Neuronal stem cell (in vitro differentiated cells): ENCODE measurements around the gene LCAT.

Experiments
- DNase-seq: peaks from one replicate; pipeline ENCODE4 v3.0.0-alpha.2; 2013; ENCODE audit warnings: low spot score
- H2AFZ ChIP-seq: one replicate; pipeline ENCODE4 v1.6.1; 2013; ENCODE audit warnings: mild to moderate bottlenecking, low read length, inconsistent platforms
- H2AK5ac ChIP-seq: 2 replicates; pipeline ENCODE4 v1.6.1; 2013; ENCODE audit warnings: low read depth, mild to moderate bottlenecking, inconsistent platforms, low read length, moderate library complexity, mixed read lengths
- H2BK120ac ChIP-seq: 2 replicates; pipeline ENCODE4 v1.6.1; 2013; ENCODE audit warnings: low read depth, mild to moderate bottlenecking, inconsistent platforms, low read length, moderate library complexity, mixed read lengths
- H2BK12ac ChIP-seq: one replicate; pipeline ENCODE4 v1.6.1; 2013; ENCODE audit warnings: low read length, inconsistent platforms
- H2BK15ac ChIP-seq: 2 replicates; pipeline ENCODE4 v1.6.1; 2013; ENCODE audit warnings: mild to moderate bottlenecking, low read length, inconsistent platforms, mixed read lengths
- H2BK5ac ChIP-seq: one replicate; pipeline ENCODE4 v1.6.1; 2013; ENCODE audit warnings: inconsistent platforms, mild to moderate bottlenecking, low read length, moderate library complexity
- H3K14ac ChIP-seq: one replicate; pipeline ENCODE4 v1.6.1; 2013; ENCODE audit warnings: low read length, inconsistent platforms
- H3K18ac ChIP-seq: 2 replicates; pipeline ENCODE4 v1.6.1; 2013; ENCODE audit warnings: low read length, inconsistent platforms
- H3K23ac ChIP-seq: 2 replicates; pipeline ENCODE4 v1.6.1; 2013; ENCODE audit warnings: low read depth, mild to moderate bottlenecking, mixed read lengths, low read length, inconsistent platforms; ENCODE audit not compliant: poor library complexity
- H3K27ac ChIP-seq: replicated peaks from 3 replicates; pipeline ENCODE4 v1.5.1; 2013; ENCODE audit warnings: low read length, inconsistent platforms
- H3K27me3 ChIP-seq, 3 experiments: 2 replicates each; pipeline ENCODE4 v1.6.1; 2013; ENCODE audit warnings: low read length in 3 of 3, mild to moderate bottlenecking in 2 of 3, inconsistent platforms in 1 of 3, low read depth in 1 of 3, mixed read lengths in 1 of 3, moderate library complexity in 1 of 3; ENCODE audit not compliant: control insufficient read depth in 3 of 3, insufficient read depth in 3 of 3
- H3K36me3 ChIP-seq, 2 donors: replicated peaks in 1 of 2; 2 replicates each; pipeline ENCODE4 v1.6.1; 2013; ENCODE audit warnings: low read length in 2 of 2; ENCODE audit not compliant: control insufficient read depth in 2 of 2, insufficient read depth in 2 of 2
- H3K4ac ChIP-seq: 2 replicates; pipeline ENCODE4 v1.6.1; 2013; ENCODE audit warnings: inconsistent platforms, mild to moderate bottlenecking, low read length, moderate library complexity
- H3K4me1 ChIP-seq, 2 donors: 1 replicate in 1 of 2; 2 replicates in 1 of 2; pipeline ENCODE4 v1.6.1; 2013; ENCODE audit warnings: low read length in 2 of 2, low read depth in 1 of 2; ENCODE audit not compliant: control insufficient read depth in 2 of 2, insufficient read depth in 1 of 2
- H3K4me2 ChIP-seq: one replicate; pipeline ENCODE4 v1.6.1; 2013; ENCODE audit warnings: mild to moderate bottlenecking, low read length, inconsistent platforms; ENCODE audit not compliant: insufficient read depth, poor library complexity, severe bottlenecking
- H3K4me3 ChIP-seq, 2 donors: 2 replicates each; pipeline ENCODE4 v1.5.1; 2013; ENCODE audit warnings: low read length in 2 of 2, mild to moderate bottlenecking in 2 of 2, inconsistent platforms in 1 of 2, moderate library complexity in 1 of 2
- H3K79me1 ChIP-seq: one replicate; pipeline ENCODE4 v1.6.1; 2013; ENCODE audit warnings: low read depth, mild to moderate bottlenecking, inconsistent platforms, low read length, moderate library complexity
- H3K9ac ChIP-seq: one replicate; pipeline ENCODE4 v1.6.1; 2013; ENCODE audit warnings: mild to moderate bottlenecking, low read depth, low read length, inconsistent platforms; ENCODE audit not compliant: poor library complexity
- H3K9me3 ChIP-seq, 2 donors: replicated peaks in 1 of 2; 2 replicates each; pipeline versions ENCODE3 to v1.6.1; 2013; ENCODE audit warnings: low read length in 2 of 2, mild to moderate bottlenecking in 2 of 2, inconsistent platforms in 1 of 2, low read depth in 1 of 2, mixed read lengths in 1 of 2, moderate library complexity in 1 of 2; ENCODE audit not compliant: control insufficient read depth in 2 of 2, insufficient read depth in 1 of 2
- H4K8ac ChIP-seq: one replicate; pipeline ENCODE4 v1.6.1; 2013; ENCODE audit warnings: low read depth, mild to moderate bottlenecking, inconsistent platforms, low read length, moderate library complexity
- H4K91ac ChIP-seq: one replicate; pipeline ENCODE4 v1.6.1; 2013; ENCODE audit warnings: low read length, low read depth, mild to moderate bottlenecking, inconsistent platforms; ENCODE audit not compliant: poor library complexity
- WGBS, 2 donors: extraction: QIAGEN DNeasy Blood & Tissue Kit; methylation state at CpG; one replicate each; pipeline ENCODE4 v1.1.7; 2013; ENCODE audit warnings: missing lambda C conversion rate in 2 of 2, mixed read lengths in 1 of 2; ENCODE audit not compliant: insufficient read length in 2 of 2, insufficient replicate concordance in 1 of 2; ENCODE audit errors: extremely low coverage in 2 of 2; 5-methylcytosine and 5-hydroxymethylcytosine counted together

Gene LCAT

DNA sequence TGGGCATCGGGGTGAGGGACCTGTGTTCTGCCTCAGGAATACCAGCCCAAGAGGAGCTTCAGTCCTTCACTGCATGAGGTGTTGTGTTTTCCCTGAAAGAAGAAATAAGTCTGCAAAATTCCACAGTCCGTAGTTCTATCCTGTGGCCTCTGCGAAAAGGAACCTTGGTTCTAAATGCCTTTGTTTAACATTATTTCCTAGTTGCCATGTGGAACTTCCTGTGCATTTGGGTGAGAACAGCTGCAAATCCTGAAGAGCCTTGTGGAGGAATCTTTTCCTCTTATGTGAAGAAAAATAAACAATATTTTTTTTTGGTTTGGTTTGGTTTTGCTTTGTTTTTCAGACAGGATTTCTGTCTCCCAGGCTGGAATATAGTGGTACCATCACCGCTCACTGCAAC, 41.1 kb downstream of the LCAT start:
- H3K18ac ChIP-seq = no peak overlapping the region
- no peak overlapping the region for H2BK12ac ChIP-seq
- no peak overlapping the region for H2AK5ac ChIP-seq
- H3K23ac ChIP-seq = no peak overlapping the region
- no peak overlapping the region for H4K8ac ChIP-seq
- no peaks in the 10 kb centered on the region for H3K4me1 ChIP-seq
- no peak for DNase-seq
- WGBS, 2 donors = no CpG with 5 or more reads among the region's 4 CpGs
- no peak overlapping the region for H3K4me3 ChIP-seq
- H3K4ac ChIP-seq = no peak overlapping the region
- no peak overlapping the region for H3K4me2 ChIP-seq
- no peak overlapping the region for H3K9ac ChIP-seq
- no peaks in the 10 kb centered on the region for H3K27me3 ChIP-seq
- H2BK120ac ChIP-seq = no peak overlapping the region
- H2BK15ac ChIP-seq = no peak overlapping the region
- H2AFZ ChIP-seq = no peak overlapping the region
- H2BK5ac ChIP-seq = no peak overlapping the region
- no peak overlapping the region for H4K91ac ChIP-seq
- H3K36me3 ChIP-seq = peaks cover 3 to 19% of the 10 kb centered on the region in 2 donors
- H3K9me3 ChIP-seq = no peaks in the 10 kb centered on the region
- peaks cover 2% of the 10 kb centered on the region for H3K79me1 ChIP-seq
- H3K14ac ChIP-seq = no peak overlapping the region
- no peak overlapping the region for H3K27ac ChIP-seq

DNA sequence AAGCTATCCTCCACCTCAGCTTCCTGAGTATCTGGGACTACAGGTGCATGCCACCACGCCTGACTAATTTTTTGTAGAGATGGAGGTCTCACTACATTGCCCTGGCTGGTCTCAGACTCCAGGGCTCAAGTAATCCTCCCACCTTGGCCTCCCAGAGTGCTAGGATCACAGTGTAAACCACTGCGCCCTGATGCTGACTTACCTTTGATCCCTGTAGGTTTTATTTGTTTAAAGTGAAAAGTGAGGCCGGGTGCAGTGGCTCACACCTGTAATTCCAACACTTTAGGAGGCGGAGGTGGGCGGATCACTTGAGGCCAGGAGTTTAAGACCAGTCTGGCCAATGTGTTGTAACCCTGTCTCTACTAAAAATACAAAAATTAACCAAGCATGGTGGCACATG, 42.2 kb downstream of the LCAT start:
- Histone ChIP-seq H3K27me3 (no peaks in the 10 kb centered on the region), H4K91ac (no peak overlapping the region), H3K79me1 (no peaks in the 10 kb centered on the region), H3K9me3 (no peaks in the 10 kb centered on the region), H2AK5ac (no peak overlapping the region), H3K36me3 (peaks cover 3 to 19% of the 10 kb centered on the region in 2 donors), H3K14ac (no peak overlapping the region), H2BK15ac (no peak overlapping the region), H3K9ac (no peak overlapping the region), H3K4me3 (no peak overlapping the region), H2AFZ (no peak overlapping the region), H3K18ac (no peak overlapping the region), H3K4me2 (no peak overlapping the region), H4K8ac (no peak overlapping the region), H2BK12ac (no peak overlapping the region), H3K23ac (no peak overlapping the region), H3K4me1 (no peaks in the 10 kb centered on the region), H3K27ac (no peak overlapping the region), H2BK120ac (no peak overlapping the region), H2BK5ac (no peak overlapping the region), H3K4ac (no peak overlapping the region)
- no CpG with 5 or more reads among the region's 5 CpGs for WGBS, 2 donors
- no peak for DNase-seq

DNA sequence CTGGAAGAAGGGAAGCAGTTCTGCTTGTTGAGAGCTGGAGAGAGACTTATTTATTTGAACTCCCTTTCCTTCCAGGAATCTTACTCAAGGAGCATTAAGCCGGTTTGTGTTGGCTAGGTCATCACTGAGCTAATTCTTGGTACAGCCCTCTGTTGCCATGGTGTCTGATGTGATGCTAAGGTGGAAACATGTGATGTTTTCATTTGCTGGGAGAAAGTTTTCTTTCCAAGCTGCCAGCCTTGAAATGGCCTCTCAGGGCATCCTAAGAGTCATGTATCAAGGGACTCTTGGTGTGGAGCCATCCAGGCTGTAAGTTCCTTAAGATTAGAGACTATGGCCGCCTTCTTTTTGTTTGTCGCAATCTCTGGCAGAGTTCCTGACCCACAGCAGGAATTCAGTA, 46.7 kb downstream of the LCAT start:
- Histone ChIP-seq H3K4me3 (no peak overlapping the region), H3K9me3 (no peaks in the 10 kb centered on the region), H3K27me3 (no peaks in the 10 kb centered on the region), H2AFZ (no peak overlapping the region), H2AK5ac (no peak overlapping the region), H3K9ac (no peak overlapping the region), H2BK15ac (no peak overlapping the region), H3K79me1 (peaks cover 11% of the 10 kb centered on the region), H2BK5ac (no peak overlapping the region), H3K4me2 (no peak overlapping the region), H3K14ac (no peak overlapping the region), H3K4ac (no peak overlapping the region), H3K36me3 (peaks cover 0 to 8% of the 10 kb centered on the region in 2 donors), H4K91ac (no peak overlapping the region), H3K27ac (no peak overlapping the region), H2BK120ac (no peak overlapping the region), H4K8ac (no peak overlapping the region), H3K18ac (no peak overlapping the region), H2BK12ac (no peak overlapping the region), H3K4me1 (peaks cover 1 to 11% of the 10 kb centered on the region in 2 donors), H3K23ac (no peak overlapping the region)
- no peak for DNase-seq
- WGBS, 2 donors = no CpG with 5 or more reads among the region's 3 CpGs

DNA sequence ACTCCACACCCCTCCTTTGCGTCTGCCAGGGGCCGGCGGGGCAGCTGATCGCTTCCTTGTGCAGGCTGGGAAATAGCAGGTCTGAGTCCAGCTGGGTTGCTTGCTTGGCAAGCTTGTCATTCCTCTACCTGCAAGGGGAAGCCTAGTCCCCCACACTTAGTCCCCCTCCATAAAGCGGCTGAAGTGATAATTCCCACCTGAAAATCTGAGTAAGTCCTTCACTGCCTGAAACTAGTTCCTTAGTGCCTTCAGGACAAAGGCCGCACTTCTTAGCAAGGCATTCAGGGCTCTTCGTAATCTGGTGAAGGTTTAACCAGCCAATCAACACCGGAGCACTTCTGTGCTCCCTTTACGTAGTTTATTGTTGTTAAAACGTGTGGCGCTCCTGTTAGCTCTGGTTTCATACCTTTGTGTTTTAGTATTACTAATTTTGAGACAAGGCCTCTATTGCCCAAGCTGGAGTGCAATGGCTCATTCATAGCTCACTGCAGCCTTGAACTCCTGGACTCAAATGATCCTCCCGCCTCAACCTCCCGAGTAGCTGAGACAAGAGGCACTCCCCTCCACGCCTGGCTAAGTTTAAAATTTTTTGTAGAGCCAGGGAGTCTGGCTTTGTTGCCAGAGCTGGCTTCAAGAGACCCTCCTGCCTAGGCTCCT, 50.0 kb downstream of the LCAT start:
- no peak for DNase-seq
- H3K27me3 ChIP-seq = no peaks in the 10 kb centered on the region
- no CpG with 5 or more reads among the region's 14 CpGs for WGBS, 2 donors

More for the DNA sequence above, 50.0 kb downstream of the LCAT start:
- Histone ChIP-seq H2BK15ac (no peak overlapping the region), H2AFZ (peak overlapping the region; percentile 97), H3K36me3 (no peaks in the 10 kb centered on the region), H3K23ac (peak overlapping the region; percentile 69), H3K4me2 (peak overlapping the region; percentile 96), H4K91ac (no peak overlapping the region), H4K8ac (no peak overlapping the region), H3K14ac (peak overlapping the region; percentile 85), H3K27ac (no peak overlapping the region), H2BK5ac (peak overlapping the region; percentile 94), H3K18ac (peak overlapping the region; percentile 98), H2BK12ac (no peak overlapping the region), H2AK5ac (peak overlapping the region; percentile 89), H3K4me1 (peaks cover 1 to 11% of the 10 kb centered on the region in 2 donors), H3K79me1 (peaks cover 11% of the 10 kb centered on the region), H3K9ac (peak overlapping the region; percentile 99), H2BK120ac (no peak overlapping the region), H3K4ac (no peak overlapping the region), H3K9me3 (no peaks in the 10 kb centered on the region), H3K4me3 (peak overlapping the region; percentile 97 to 100)
